Mesendoderm (in vitro differentiated cells): Measurements from ENCODE around the gene ZNF786. TPM values are rescaled to one million over a fixed set of nuclear protein-coding genes. Genes with fewer than 3 reads are reported as not detected.

ENCODE experiments used
- DNase-seq: peaks from one replicate; pipeline ENCODE4 v3.0.0; 2013
- H2AK5ac ChIP-seq: 2 replicates; pipeline ENCODE4 v1.6.1; 2013; ENCODE audit warnings: low read length, inconsistent platforms
- H2BK120ac ChIP-seq: 2 replicates; pipeline ENCODE4 v1.6.1; 2013; ENCODE audit warnings: low read depth, mild to moderate bottlenecking, low read length, moderate library complexity, mixed read lengths
- H2BK15ac ChIP-seq: replicated peaks from 2 replicates; pipeline ENCODE4 v1.6.1; 2013; ENCODE audit warnings: low read depth, mild to moderate bottlenecking, moderate library complexity
- H2BK5ac ChIP-seq: 2 replicates; pipeline ENCODE4 v1.6.1; 2013; ENCODE audit warnings: low read length, inconsistent platforms
- H3K18ac ChIP-seq: 2 replicates; pipeline ENCODE4 v1.6.1; 2013; ENCODE audit warnings: mild to moderate bottlenecking, low read length, mixed read lengths
- H3K23ac ChIP-seq: one replicate; pipeline ENCODE4 v1.6.1; 2013; ENCODE audit warnings: low read length
- H3K27ac ChIP-seq: 2 replicates; pipeline ENCODE4 v1.5.1; 2013; ENCODE audit warnings: low read depth, mild to moderate bottlenecking, inconsistent platforms, low read length, moderate library complexity
- H3K27me3 ChIP-seq: 2 replicates; pipeline ENCODE4 v1.6.1; 2013; ENCODE audit warnings: low read length, control low read depth, mild to moderate bottlenecking, inconsistent platforms; ENCODE audit not compliant: insufficient read depth, poor library complexity
- H3K36me3 ChIP-seq: 2 replicates; pipeline ENCODE4 v1.6.1; 2013; ENCODE audit warnings: low read length, inconsistent platforms; ENCODE audit not compliant: control insufficient read depth, insufficient read depth
- H3K4ac ChIP-seq: one replicate; pipeline ENCODE4 v1.6.1; 2013; ENCODE audit warnings: low read depth, mild to moderate bottlenecking, low read length, moderate library complexity
- H3K4me1 ChIP-seq: 2 replicates; pipeline ENCODE4 v1.6.1; 2013; ENCODE audit warnings: low read depth, low read length, inconsistent platforms; ENCODE audit not compliant: control insufficient read depth
- H3K4me2 ChIP-seq: 2 replicates; pipeline ENCODE4 v1.6.1; 2013; ENCODE audit warnings: low read length
- H3K4me3 ChIP-seq: 2 replicates; pipeline ENCODE4 v1.5.1; 2013; ENCODE audit warnings: mild to moderate bottlenecking, low read length
- H3K56ac ChIP-seq: one replicate; pipeline ENCODE4 v1.6.1; 2013; ENCODE audit warnings: low read length
- H3K79me1 ChIP-seq: 2 replicates; pipeline ENCODE4 v1.6.1; 2013; ENCODE audit warnings: low read length, inconsistent platforms
- H3K79me2 ChIP-seq: 2 replicates; pipeline ENCODE4 v1.6.1; 2013; ENCODE audit warnings: mild to moderate bottlenecking, low read length; ENCODE audit not compliant: control insufficient read depth, insufficient read depth
- H3K9ac ChIP-seq: 2 replicates; pipeline ENCODE4 v1.6.1; 2013; ENCODE audit warnings: low read length, inconsistent platforms
- H4K5ac ChIP-seq: one replicate; pipeline ENCODE4 v1.6.1; 2013; ENCODE audit warnings: low read length
- H4K8ac ChIP-seq: one replicate; pipeline ENCODE4 v1.6.1; 2013; ENCODE audit warnings: low read depth, mild to moderate bottlenecking, control low read depth, low read length, moderate library complexity
- WGBS: extraction: QIAGEN DNeasy Blood & Tissue Kit; methylation state at CpG from one replicate; pipeline ENCODE4 v1.1.7; 2013; ENCODE audit warnings: low lambda C conversion rate, missing lambda C conversion rate; ENCODE audit not compliant: insufficient coverage; ENCODE audit errors: extremely low coverage; 5-methylcytosine and 5-hydroxymethylcytosine counted together
- polyA plus RNA-seq, 2 experiments: library from polyadenylated mRNA; stranded (reverse); fragments of 200-250 nt; gene quantifications; one replicate each; pipeline ENCODE4 v1.2.3, GENCODE V29; 2013

Gene ZNF786
- 4.5 TPM for polyA plus RNA-seq (2013, experiment 1 of 2)
- 4.7 TPM for polyA plus RNA-seq (2013, experiment 2 of 2)

GRCh38 chr7:149090397-149091195 is at the start of gene ZNF786:
Gene ZNF786, minus strand, starts transcription at chr7:149090718. Its CDS starts 78 bp downstream, at chr7:149090640.
- H3K18ac ChIP-seq: peak within 1 kb of the TSS; percentile 97
- peak within 1 kb of the TSS; percentile 82 for H3K4me3 ChIP-seq
- WGBS: no CpG with 5 or more reads among the region's 77 CpGs
- peak within 1 kb of the TSS; percentile 100 for H3K4me2 ChIP-seq
- peak within 1 kb of the TSS; percentile 75 for H3K4ac ChIP-seq
- H2BK5ac ChIP-seq: peak within 1 kb of the TSS; percentile 85
- H2AK5ac ChIP-seq: no peak within 1 kb of the TSS
- H4K8ac ChIP-seq: peak within 1 kb of the TSS; percentile 91
- DNase-seq: peak; percentile 90
- H3K23ac ChIP-seq: peak within 1 kb of the TSS; percentile 66
- peak within 1 kb of the TSS; percentile 33 for H2BK120ac ChIP-seq
- H4K5ac ChIP-seq: no peak within 1 kb of the TSS
- H3K9ac ChIP-seq: peak within 1 kb of the TSS; percentile 97
- peaks cover 2% of the 10 kb centered on the region for H3K4me1 ChIP-seq
- no peaks in the 10 kb centered on the region for H3K27me3 ChIP-seq
- H3K79me1 ChIP-seq: peaks cover 3% of the 10 kb centered on the region
- H3K27ac ChIP-seq: peak within 1 kb of the TSS; percentile 92
- H3K36me3 ChIP-seq: no peaks in the 10 kb centered on the region
- H3K56ac ChIP-seq: peak within 1 kb of the TSS; percentile 98
- H2BK15ac ChIP-seq: no peak within 1 kb of the TSS
- peaks cover 5% of the 10 kb centered on the region for H3K79me2 ChIP-seq

- no peaks in the 10 kb centered on the region for H3K36me3 ChIP-seq
- H2BK5ac ChIP-seq: no peak overlapping the region
- H3K4me3 ChIP-seq: no peak overlapping the region
- no peak overlapping the region for H3K9ac ChIP-seq
- H3K79me1 ChIP-seq: no peaks in the 10 kb centered on the region
- no peak overlapping the region for H2BK120ac ChIP-seq
- no peak overlapping the region for H2AK5ac ChIP-seq
- no peak overlapping the region for H3K23ac ChIP-seq
- no peaks in the 10 kb centered on the region for H3K79me2 ChIP-seq
- no peak overlapping the region for H4K5ac ChIP-seq
- no peak overlapping the region for H4K8ac ChIP-seq
- WGBS: no CpG with 5 or more reads among the region's 9 CpGs
- no peak overlapping the region for H3K4ac ChIP-seq
- H3K4me2 ChIP-seq: no peak overlapping the region
- H3K4me1 ChIP-seq: no peaks in the 10 kb centered on the region
- no peak overlapping the region for H3K27ac ChIP-seq
- no peak overlapping the region for H3K56ac ChIP-seq
- no peak overlapping the region for H2BK15ac ChIP-seq
- H3K27me3 ChIP-seq: no peaks in the 10 kb centered on the region
- no peak overlapping the region for H3K18ac ChIP-seq
- DNase-seq: no peak
Measured at GRCh38 chr7:149136118-149136517, 45.6 kb upstream of the ZNF786 start.

- no peak overlapping the region for H2BK120ac ChIP-seq
- no peaks in the 10 kb centered on the region for H3K79me2 ChIP-seq
- no peaks in the 10 kb centered on the region for H3K79me1 ChIP-seq
- H3K36me3 ChIP-seq: peaks cover 2% of the 10 kb centered on the region
- no peak for DNase-seq
- no peak overlapping the region for H3K56ac ChIP-seq
- no peak overlapping the region for H2AK5ac ChIP-seq
- H3K23ac ChIP-seq: no peak overlapping the region
- H4K5ac ChIP-seq: no peak overlapping the region
- H3K4me2 ChIP-seq: no peak overlapping the region
- no peak overlapping the region for H3K18ac ChIP-seq
- WGBS: no CpG with 5 or more reads among the region's 2 CpGs
- no peaks in the 10 kb centered on the region for H3K4me1 ChIP-seq
- H3K27me3 ChIP-seq: no peaks in the 10 kb centered on the region
- no peak overlapping the region for H3K27ac ChIP-seq
- no peak overlapping the region for H2BK5ac ChIP-seq
- no peak overlapping the region for H3K9ac ChIP-seq
- no peak overlapping the region for H3K4me3 ChIP-seq
- H2BK15ac ChIP-seq: no peak overlapping the region
- H4K8ac ChIP-seq: no peak overlapping the region
- no peak overlapping the region for H3K4ac ChIP-seq
Measured at GRCh38 chr7:149133028-149133710, 42.7 kb upstream of the ZNF786 start.

- WGBS: no CpG with 5 or more reads among the region's 5 CpGs
- peaks cover 2% of the 10 kb centered on the region for H3K36me3 ChIP-seq
- H3K4me3 ChIP-seq: no peak overlapping the region
- DNase-seq: no peak
- H3K56ac ChIP-seq: no peak overlapping the region
- no peak overlapping the region for H3K27ac ChIP-seq
- H2AK5ac ChIP-seq: no peak overlapping the region
- H2BK5ac ChIP-seq: no peak overlapping the region
- H2BK120ac ChIP-seq: no peak overlapping the region
- H3K4ac ChIP-seq: no peak overlapping the region
- H3K79me2 ChIP-seq: peaks cover 3% of the 10 kb centered on the region
- H3K79me1 ChIP-seq: no peaks in the 10 kb centered on the region
- H2BK15ac ChIP-seq: no peak overlapping the region
- no peak overlapping the region for H3K4me2 ChIP-seq
- no peaks in the 10 kb centered on the region for H3K4me1 ChIP-seq
- no peak overlapping the region for H4K5ac ChIP-seq
- H3K27me3 ChIP-seq: no peaks in the 10 kb centered on the region
- no peak overlapping the region for H3K18ac ChIP-seq
- H3K23ac ChIP-seq: no peak overlapping the region
- no peak overlapping the region for H3K9ac ChIP-seq
- no peak overlapping the region for H4K8ac ChIP-seq
Measured at GRCh38 chr7:149130572-149131198, 40.2 kb upstream of the ZNF786 start.

GRCh38 chr7:149126662-149127266 is 36.2 kb upstream of the ZNF786 start:
- H3K23ac ChIP-seq: no peak overlapping the region
- H3K56ac ChIP-seq: peak overlapping the region; percentile 97
- H2BK15ac ChIP-seq: no peak overlapping the region
- WGBS: no CpG with 5 or more reads among the region's 48 CpGs
- H3K27me3 ChIP-seq: no peaks in the 10 kb centered on the region
- peaks cover 2% of the 10 kb centered on the region for H3K36me3 ChIP-seq
- H3K4ac ChIP-seq: peak overlapping the region; percentile 95
- peak overlapping the region; percentile 78 for H3K4me3 ChIP-seq
- peaks cover 10% of the 10 kb centered on the region for H3K79me2 ChIP-seq
- peak; percentile 56 for DNase-seq
- peak overlapping the region; percentile 33 for H4K5ac ChIP-seq
- H4K8ac ChIP-seq: no peak overlapping the region
- peak overlapping the region; percentile 60 for H3K4me2 ChIP-seq
- no peaks in the 10 kb centered on the region for H3K79me1 ChIP-seq
- peak overlapping the region; percentile 85 for H3K18ac ChIP-seq
- H3K4me1 ChIP-seq: no peaks in the 10 kb centered on the region
- no peak overlapping the region for H2BK120ac ChIP-seq
- peak overlapping the region; percentile 92 for H3K9ac ChIP-seq
- H3K27ac ChIP-seq: peak overlapping the region; percentile 88
- peak overlapping the region; percentile 72 for H2BK5ac ChIP-seq
- no peak overlapping the region for H2AK5ac ChIP-seq
